ENCODE results near the gene PRSS50. TPM values are rescaled to one million over a fixed set of nuclear protein-coding genes. Genes with fewer than 3 reads are reported as not detected.

The PRSS50 gene
- total RNA-seq, 6 donors from 2014 or later, result 0.10 to 4.2 (median 0.40) TPM

DNA sequence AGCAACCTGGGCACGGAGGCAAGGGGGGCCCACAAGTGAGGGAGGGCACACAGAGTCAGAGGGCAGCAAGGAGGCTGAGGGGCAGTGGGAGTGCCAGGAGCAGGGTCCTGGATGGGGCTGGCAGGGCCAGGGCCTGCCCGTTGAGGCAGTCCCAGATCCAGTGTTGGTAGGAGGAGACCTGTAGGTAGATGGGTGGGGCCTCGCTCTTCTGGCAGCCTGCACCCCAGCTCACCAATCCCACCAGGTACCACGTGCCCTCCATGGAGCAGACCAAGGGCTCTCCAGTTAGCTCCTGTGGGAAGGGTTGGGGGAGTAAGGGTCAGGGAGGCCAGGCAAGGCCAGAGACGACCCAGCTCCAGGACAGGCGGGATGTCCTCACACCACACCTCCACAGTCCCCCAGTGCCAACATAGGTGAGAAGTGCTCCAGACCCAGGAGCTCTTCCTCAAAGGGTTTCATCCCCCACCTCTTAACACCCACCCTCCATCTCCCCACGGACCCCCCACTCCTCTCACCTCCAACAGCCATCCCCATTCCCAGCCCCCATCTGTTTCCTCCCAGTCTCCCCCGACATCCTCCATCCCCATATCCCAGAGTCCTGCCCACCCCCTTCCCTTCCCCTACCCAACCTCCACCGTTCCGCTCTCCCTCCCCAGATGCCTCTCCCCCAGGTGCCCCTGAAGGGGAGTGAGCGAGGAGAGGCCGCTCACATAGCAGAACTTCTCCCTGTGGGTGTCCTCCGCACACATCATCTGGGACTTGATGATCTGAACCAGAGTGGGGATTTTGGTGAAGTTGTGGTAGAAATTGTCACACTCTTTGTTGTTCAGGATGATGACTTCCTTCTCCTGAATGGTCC lies 5.2 kb downstream of the PRSS50 start:
- Histone ChIP-seq H3K4me1 (no peaks in the 10 kb centered on the region), H3K27ac (no peak overlapping the region), H3K9me3 (no peaks in the 10 kb centered on the region), H3K27me3 (no peaks in the 10 kb centered on the region), H3K36me3 (peaks cover 0 to 3% (median 0%) of the 10 kb centered on the region in 4 donors), H3K4me3 (no peak overlapping the region)
- DNase-seq (peak in 1 of 2 donors; percentile 14), ATAC-seq (ENCODE audit: low FRiP score in 2 of 2) (no peak)
- WGBS, 2 donors, result 84 to 85% methylated on average over 10 to 13 of the region's 13 CpGs
- no peak for TF ChIP-seq EP300 (IDR thresholded peaks at IDR 0.05)
- TF ChIP-seq, protein P1, sequence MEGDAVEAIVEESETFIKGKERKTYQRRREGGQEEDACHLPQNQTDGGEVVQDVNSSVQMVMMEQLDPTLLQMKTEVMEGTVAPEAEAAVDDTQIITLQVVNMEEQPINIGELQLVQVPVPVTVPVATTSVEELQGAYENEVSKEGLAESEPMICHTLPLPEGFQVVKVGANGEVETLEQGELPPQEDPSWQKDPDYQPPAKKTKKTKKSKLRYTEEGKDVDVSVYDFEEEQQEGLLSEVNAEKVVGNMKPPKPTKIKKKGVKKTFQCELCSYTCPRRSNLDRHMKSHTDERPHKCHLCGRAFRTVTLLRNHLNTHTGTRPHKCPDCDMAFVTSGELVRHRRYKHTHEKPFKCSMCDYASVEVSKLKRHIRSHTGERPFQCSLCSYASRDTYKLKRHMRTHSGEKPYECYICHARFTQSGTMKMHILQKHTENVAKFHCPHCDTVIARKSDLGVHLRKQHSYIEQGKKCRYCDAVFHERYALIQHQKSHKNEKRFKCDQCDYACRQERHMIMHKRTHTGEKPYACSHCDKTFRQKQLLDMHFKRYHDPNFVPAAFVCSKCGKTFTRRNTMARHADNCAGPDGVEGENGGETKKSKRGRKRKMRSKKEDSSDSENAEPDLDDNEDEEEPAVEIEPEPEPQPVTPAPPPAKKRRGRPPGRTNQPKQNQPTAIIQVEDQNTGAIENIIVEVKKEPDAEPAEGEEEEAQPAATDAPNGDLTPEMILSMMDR (IDR thresholded peaks at IDR 0.05), result no peak
- TF ChIP-seq POLR2A (IDR thresholded peaks at IDR 0.05), result no peak

DNA sequence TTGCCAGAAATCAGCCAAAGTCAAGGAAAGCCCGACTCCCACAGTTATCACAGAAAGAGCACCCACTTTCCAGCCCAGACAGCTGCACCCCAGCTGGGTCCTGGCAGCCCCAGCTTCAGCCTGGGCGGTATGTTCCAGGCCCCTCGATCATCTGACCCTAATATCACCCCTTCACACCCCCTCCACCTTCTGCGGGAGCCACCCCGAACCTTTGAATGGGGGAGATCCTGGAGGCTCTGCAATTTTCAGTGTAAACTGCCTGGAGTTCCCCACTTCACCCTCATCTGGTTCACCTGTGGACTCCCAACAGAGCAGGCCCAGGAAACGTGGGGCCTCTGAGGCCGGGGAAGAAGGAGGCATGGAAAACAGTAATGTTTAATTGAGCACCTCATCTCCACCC lies 5.9 kb downstream of the PRSS50 start:
- 81 to 84% methylated on average over 5 to 7 of the region's 7 CpGs for WGBS, 2 donors
- TF ChIP-seq, protein P1 (IDR thresholded peaks at IDR 0.05), result no peak
- TF ChIP-seq EP300 (IDR thresholded peaks at IDR 0.05) (no peak), POLR2A (IDR thresholded peaks at IDR 0.05) (no peak), POLR2AphosphoS5 (IDR thresholded peaks at IDR 0.05) (no peak)

DNA sequence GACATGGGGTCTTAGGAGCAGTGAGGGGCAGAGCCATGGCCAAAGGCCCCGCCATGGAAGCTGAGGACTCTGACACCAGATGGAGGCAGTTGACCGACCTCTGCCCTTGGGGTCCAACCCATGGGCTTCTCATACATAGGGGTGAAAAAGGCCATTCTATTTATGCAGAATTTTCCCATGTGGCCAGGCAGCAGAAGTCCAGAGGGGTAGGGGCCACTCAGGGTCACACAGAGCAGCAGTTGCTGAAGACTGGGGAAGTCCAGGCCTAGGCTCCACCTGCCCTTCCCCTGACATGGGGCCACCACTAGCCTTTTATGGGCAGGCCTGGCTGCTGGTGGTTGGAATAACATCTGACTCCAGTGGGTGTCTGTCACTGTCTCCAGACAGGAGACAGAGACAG lies 6.4 kb downstream of the PRSS50 start:
- no peak overlapping the region for H3K4me3 ChIP-seq
- WGBS, 2 donors, result 94 to 100% methylated on average over 1 to 2 of the region's 2 CpGs
- H3K27ac ChIP-seq, result no peak overlapping the region
- ATAC-seq (ENCODE audit: low FRiP score in 2 of 2) (no peak), DNase-seq (peak in 1 of 2 donors; percentile 19)
- peaks cover 0 to 3% (median 0%) of the 10 kb centered on the region in 4 donors for H3K36me3 ChIP-seq
- no peaks in the 10 kb centered on the region for H3K9me3 ChIP-seq
- H3K27me3 ChIP-seq, result no peaks in the 10 kb centered on the region
- TF ChIP-seq POLR2AphosphoS5 (IDR thresholded peaks at IDR 0.05) (no peak), POLR2A (IDR thresholded peaks at IDR 0.05) (no peak), EP300 (IDR thresholded peaks at IDR 0.05) (no peak)
- TF ChIP-seq, protein P1 (IDR thresholded peaks at IDR 0.05), result no peak
- no peaks in the 10 kb centered on the region for H3K4me1 ChIP-seq

More for the DNA sequence above, 5.9 kb downstream of the PRSS50 start:
- H3K36me3 ChIP-seq, result peaks cover 0 to 3% (median 0%) of the 10 kb centered on the region in 4 donors
- no peaks in the 10 kb centered on the region for H3K27me3 ChIP-seq
- DNase-seq, result peak in 1 of 2 donors; percentile 12
- no peaks in the 10 kb centered on the region for H3K9me3 ChIP-seq
- no peaks in the 10 kb centered on the region for H3K4me1 ChIP-seq
- H3K27ac ChIP-seq, result no peak overlapping the region
- H3K4me3 ChIP-seq, result no peak overlapping the region
- ATAC-seq (ENCODE audit: low FRiP score in 2 of 2), result no peak

DNA sequence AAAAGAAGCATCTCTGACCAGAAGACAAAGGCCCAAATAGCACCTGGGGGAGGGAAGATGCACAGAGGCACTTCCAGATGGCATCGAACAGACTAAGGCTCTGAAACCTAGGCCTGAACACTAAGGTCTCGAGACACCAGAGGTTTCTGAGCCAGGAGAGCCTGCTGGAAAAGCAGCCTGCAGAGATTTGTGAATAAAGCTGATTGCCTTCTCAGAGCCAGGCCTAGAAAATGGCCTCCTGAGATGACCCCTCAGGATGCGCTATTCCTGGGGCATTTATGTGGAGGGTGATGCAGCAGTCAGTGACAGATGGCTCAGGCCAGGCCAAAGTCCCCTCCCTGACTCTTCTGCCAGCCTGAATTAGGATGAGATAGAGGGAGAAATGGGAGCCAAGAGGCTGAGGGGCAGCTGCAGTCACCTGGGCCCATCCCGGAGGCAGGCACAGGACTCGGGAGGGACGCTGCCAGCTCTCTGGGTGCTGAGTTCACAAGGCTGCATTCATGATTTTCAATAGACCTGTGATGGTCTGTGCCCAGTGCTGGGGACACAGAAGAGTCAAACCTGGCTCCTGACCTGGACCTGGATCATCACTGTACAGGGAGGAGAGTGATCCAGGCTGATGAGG lies 6.9 kb downstream of the PRSS50 start:
- DNase-seq (peak in 1 of 2 donors; percentile 6), ATAC-seq (ENCODE audit: low FRiP score in 2 of 2) (no peak)
- H3K4me1 ChIP-seq, result no peaks in the 10 kb centered on the region
- peaks cover 0 to 3% (median 0%) of the 10 kb centered on the region in 4 donors for H3K36me3 ChIP-seq
- no peak for TF ChIP-seq POLR2AphosphoS5 (IDR thresholded peaks at IDR 0.05)
- no peak for TF ChIP-seq POLR2A (IDR thresholded peaks at IDR 0.05)
- TF ChIP-seq, protein P1 (IDR thresholded peaks at IDR 0.05), result no peak
- no peak for TF ChIP-seq EP300 (IDR thresholded peaks at IDR 0.05)
- no peaks in the 10 kb centered on the region for H3K27me3 ChIP-seq
- 89 to 93% methylated on average over 5 to 6 of the region's 6 CpGs for WGBS, 2 donors
- H3K27ac ChIP-seq, result no peak overlapping the region
- H3K4me3 ChIP-seq, result no peak overlapping the region
- no peaks in the 10 kb centered on the region for H3K9me3 ChIP-seq
